Stomach smooth muscle (tissue), 2 donors: ENCODE measurements around the gene SH3TC2.

Experiments
- H3K27ac ChIP-seq: one replicate; pipeline ENCODE4 v1.7.0; 2013; ENCODE audit warnings: mild to moderate bottlenecking, low read length, inconsistent platforms
- H3K27me3 ChIP-seq, 2 donors: one replicate each; pipeline ENCODE4 v1.7.0; 2013; ENCODE audit warnings: low read length in 2 of 2; ENCODE audit not compliant: insufficient read depth in 2 of 2, control insufficient read depth in 1 of 2
- H3K36me3 ChIP-seq, 2 donors: one replicate each; pipeline ENCODE4 v1.7.0; 2013; ENCODE audit warnings: low read length in 2 of 2; ENCODE audit not compliant: control insufficient read depth in 2 of 2, insufficient read depth in 2 of 2
- H3K4me1 ChIP-seq: one replicate; pipeline ENCODE4 v1.7.0; 2013; ENCODE audit warnings: low read length; ENCODE audit not compliant: control insufficient read depth, insufficient read depth
- H3K4me3 ChIP-seq, 2 donors: one replicate each; pipeline ENCODE4 v1.7.0; 2013; ENCODE audit warnings: low read length in 2 of 2
- H3K9ac ChIP-seq, 2 donors: one replicate each; pipeline ENCODE4 v1.7.0; 2013; ENCODE audit warnings: low read length in 2 of 2, mild to moderate bottlenecking in 1 of 2
- H3K9me3 ChIP-seq, 2 donors: one replicate each; pipeline ENCODE4 v1.7.0; 2013; ENCODE audit warnings: low read length in 2 of 2; ENCODE audit not compliant: control insufficient read depth in 2 of 2
- donor health status: healthy.
- donor health status: Pancreatic carcinoma.

SH3TC2 gene

GRCh38 chr5:149002761-149003689, 59.8 kb downstream of the SH3TC2 start:
- Histone ChIP-seq H3K27me3 (no peaks in the 10 kb centered on the region), H3K4me1 (peaks cover 17% of the 10 kb centered on the region), H3K36me3 (no peaks in the 10 kb centered on the region), H3K9ac (no peak overlapping the region), H3K4me3 (no peak overlapping the region), H3K9me3 (no peaks in the 10 kb centered on the region), H3K27ac (no peak overlapping the region)

DNA sequence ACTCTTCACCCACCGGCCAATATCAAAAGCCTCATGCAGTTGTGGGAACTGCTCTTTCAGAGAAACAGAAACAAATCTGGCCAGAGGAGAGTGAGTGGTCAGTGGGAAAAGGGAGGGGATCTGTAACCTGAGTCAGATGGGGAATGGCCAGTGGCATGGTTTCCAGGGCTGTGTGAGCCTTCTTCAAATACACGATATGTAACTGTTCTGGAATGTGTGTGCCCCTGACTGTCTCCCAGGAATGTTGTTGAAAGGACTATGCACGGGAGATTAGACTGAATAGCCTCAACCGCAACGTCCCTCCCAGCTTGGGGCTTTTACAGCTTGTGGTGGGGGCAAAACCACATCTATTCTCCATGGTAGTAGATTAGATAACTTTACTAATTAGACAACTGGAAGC, 60.8 kb downstream of the SH3TC2 start:
- Histone ChIP-seq H3K27ac (no peak overlapping the region), H3K9ac (no peak overlapping the region), H3K27me3 (no peaks in the 10 kb centered on the region), H3K36me3 (no peaks in the 10 kb centered on the region), H3K9me3 (no peaks in the 10 kb centered on the region), H3K4me1 (peaks cover 17% of the 10 kb centered on the region), H3K4me3 (no peak overlapping the region)

DNA sequence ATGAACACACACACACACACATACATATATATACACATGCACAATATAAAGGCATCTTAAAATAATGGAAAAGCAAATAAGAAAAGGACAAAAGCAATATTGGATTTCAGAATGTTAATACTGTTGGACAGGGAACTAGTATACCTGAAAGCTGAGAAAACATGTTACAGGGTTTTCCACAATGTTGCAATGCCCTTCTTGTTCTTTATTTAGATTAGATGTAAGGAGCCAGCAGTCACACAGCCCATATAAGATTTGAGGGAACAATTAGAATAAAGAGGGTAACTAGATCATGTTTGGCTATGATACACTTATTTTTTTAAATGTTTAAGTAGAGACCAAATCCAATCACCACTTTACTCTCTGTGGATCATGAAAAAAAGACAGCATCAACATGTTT, 61.7 kb downstream of the SH3TC2 start:
- no peaks in the 10 kb centered on the region for H3K36me3 ChIP-seq
- no peak overlapping the region for H3K27ac ChIP-seq
- H3K4me1 ChIP-seq, result peaks cover 17% of the 10 kb centered on the region
- no peak overlapping the region for H3K9ac ChIP-seq
- H3K4me3 ChIP-seq, result no peak overlapping the region
- no peaks in the 10 kb centered on the region for H3K27me3 ChIP-seq
- H3K9me3 ChIP-seq, result no peaks in the 10 kb centered on the region

DNA sequence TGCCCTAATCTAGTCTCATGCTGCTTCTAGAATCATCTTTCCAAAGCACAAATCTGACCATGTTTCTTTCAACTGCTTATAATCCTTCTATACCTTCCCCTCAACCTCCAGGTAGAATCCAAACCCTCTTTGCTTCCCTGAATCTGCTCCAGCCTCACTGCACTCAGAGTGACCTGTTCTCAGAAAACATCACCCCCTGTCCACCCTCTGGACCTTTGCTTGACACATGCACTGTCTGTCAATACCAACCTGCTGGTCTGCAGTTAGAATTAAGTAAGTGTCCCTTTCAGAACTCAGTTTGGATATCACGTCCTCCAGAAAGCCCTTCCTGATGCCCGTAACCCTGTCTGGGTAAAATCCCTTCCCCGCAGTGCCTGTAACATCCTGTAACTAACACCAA, 63.1 kb downstream of the SH3TC2 start:
- peaks cover 9% of the 10 kb centered on the region for H3K4me1 ChIP-seq
- H3K27ac ChIP-seq, result no peak overlapping the region
- no peaks in the 10 kb centered on the region for H3K36me3 ChIP-seq
- no peak overlapping the region for H3K9ac ChIP-seq
- H3K4me3 ChIP-seq, result no peak overlapping the region
- H3K9me3 ChIP-seq, result no peaks in the 10 kb centered on the region
- no peaks in the 10 kb centered on the region for H3K27me3 ChIP-seq

GRCh38 chr5:148998174-148998797, 64.6 kb downstream of the SH3TC2 start:
- Histone ChIP-seq H3K9ac (no peak overlapping the region), H3K9me3 (no peaks in the 10 kb centered on the region), H3K4me1 (peaks cover 6% of the 10 kb centered on the region), H3K36me3 (no peaks in the 10 kb centered on the region), H3K27ac (no peak overlapping the region), H3K4me3 (no peak overlapping the region), H3K27me3 (no peaks in the 10 kb centered on the region)

DNA sequence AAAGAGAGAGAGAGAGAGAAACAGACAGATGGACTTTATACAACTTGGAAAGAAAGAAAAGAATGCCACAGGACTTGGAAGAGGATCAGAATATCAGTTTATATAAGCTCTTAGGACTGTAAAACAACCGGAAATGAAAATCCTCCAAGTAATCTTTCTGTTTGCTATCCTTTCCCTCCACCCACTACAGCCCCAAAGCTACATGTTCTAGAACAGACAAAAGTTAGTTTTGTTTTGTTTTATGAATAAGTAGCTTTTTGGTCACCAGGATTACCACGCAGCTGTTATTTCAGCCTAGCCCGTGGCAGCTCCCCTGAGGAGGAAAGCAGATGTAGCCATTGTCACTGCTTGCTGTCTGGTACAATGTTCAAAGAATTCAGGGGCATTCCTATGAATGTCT, 66.6 kb downstream of the SH3TC2 start:
- Histone ChIP-seq H3K27me3 (no peaks in the 10 kb centered on the region), H3K36me3 (no peaks in the 10 kb centered on the region), H3K27ac (no peak overlapping the region), H3K9ac (no peak overlapping the region), H3K4me3 (no peak overlapping the region), H3K9me3 (no peaks in the 10 kb centered on the region), H3K4me1 (no peaks in the 10 kb centered on the region)

DNA sequence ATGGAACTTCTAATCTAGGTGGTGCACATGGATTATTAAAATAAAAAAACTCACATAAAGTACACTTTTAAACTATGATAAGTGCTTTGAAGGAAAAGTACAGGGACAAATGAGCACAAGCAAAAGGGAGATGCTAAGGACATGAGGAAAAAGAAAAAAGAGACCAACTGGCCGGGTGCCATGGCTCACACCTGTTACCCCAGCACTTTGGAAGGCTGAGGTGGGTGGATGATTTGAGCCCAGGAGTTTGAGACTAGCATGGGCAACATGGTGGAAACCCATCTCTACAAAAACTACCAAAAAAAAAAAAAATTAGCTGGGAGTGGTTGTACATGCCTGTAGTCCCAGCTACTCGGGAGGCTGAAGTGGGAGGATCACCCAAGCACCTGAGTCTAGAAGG, 67.1 kb downstream of the SH3TC2 start:
- no peaks in the 10 kb centered on the region for H3K27me3 ChIP-seq
- H3K9ac ChIP-seq, result no peak overlapping the region
- no peaks in the 10 kb centered on the region for H3K9me3 ChIP-seq
- H3K36me3 ChIP-seq, result no peaks in the 10 kb centered on the region
- H3K4me3 ChIP-seq, result no peak overlapping the region
- no peaks in the 10 kb centered on the region for H3K4me1 ChIP-seq
- no peak overlapping the region for H3K27ac ChIP-seq

DNA sequence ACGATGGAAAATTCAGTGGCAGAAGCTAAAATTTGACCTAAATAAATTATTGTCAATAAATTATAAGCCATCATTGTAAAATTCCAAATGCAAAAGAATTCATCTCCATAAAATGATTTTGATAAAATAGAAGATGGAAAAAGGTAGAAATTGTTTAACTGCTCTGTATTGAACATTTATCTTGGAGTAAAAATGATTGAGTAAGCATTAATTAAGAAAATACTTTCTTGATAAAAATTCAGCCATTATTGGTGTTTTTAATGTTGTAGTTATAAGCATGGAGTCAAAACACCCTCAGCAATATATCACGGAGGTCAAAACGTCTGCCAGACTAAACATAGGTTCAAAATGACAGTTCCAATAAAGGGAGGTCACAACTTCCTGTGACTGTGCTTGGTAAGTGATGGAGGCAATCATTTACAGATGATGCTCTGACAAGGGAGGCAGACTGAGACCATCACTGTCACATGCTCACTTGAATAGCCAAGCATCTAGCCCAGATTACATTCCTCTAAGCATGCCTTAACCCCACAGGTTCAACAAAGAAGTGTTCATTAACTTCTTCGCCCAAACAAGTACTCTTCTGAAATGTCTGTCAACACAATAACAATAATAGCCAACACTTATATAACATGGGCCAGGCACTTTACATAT, 69.5 kb downstream of the SH3TC2 start:
- H3K36me3 ChIP-seq, result no peaks in the 10 kb centered on the region

DNA sequence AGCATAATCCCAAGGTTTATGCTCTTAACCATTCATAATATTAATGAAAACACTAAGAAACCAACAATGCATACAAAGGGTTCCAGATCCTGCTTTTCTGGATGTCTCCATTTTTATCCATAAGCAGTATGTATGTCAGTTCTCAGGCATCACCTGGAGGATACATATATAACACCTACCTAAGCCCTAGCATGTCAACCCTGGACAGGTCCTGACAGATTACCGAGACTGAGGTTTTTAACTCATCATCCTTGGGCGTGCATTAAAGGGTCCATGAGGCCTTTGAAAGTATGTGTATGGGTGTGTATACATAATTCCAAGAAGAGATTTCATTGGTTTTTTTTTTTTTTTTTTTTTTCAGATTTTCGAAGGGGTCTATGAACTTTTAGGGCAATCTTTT, 70.6 kb downstream of the SH3TC2 start:
- Histone ChIP-seq H3K27ac (no peak overlapping the region), H3K4me1 (no peaks in the 10 kb centered on the region), H3K27me3 (no peaks in the 10 kb centered on the region), H3K9me3 (no peaks in the 10 kb centered on the region), H3K9ac (no peak overlapping the region), H3K4me3 (no peak overlapping the region), H3K36me3 (no peaks in the 10 kb centered on the region)

More for the DNA sequence above, 69.5 kb downstream of the SH3TC2 start:
- H3K27me3 ChIP-seq, result no peaks in the 10 kb centered on the region
- no peaks in the 10 kb centered on the region for H3K9me3 ChIP-seq
- H3K4me3 ChIP-seq, result no peak overlapping the region
- H3K27ac ChIP-seq, result no peak overlapping the region
- H3K9ac ChIP-seq, result no peak overlapping the region
- no peaks in the 10 kb centered on the region for H3K4me1 ChIP-seq

DNA sequence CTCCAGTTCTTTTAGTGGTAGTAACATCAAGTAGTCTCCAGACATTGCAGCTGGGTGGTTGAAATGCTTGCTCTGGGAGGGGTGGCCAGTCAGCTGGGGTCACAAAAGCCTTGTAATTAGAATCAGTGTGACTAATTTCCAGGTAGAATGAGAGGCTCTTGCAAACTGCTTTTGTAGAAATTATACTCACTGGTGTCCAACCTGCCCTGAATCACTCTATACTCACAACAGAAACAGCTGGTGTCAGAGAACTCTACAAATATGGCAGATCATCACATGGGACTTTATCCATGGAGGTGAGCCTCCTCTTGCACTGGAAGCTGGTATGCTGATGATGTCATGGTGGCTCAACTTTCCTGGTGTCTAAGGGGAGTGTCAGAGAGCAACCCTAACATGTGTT, 71.3 kb downstream of the SH3TC2 start:
- no peaks in the 10 kb centered on the region for H3K9me3 ChIP-seq
- no peaks in the 10 kb centered on the region for H3K27me3 ChIP-seq
- H3K27ac ChIP-seq, result no peak overlapping the region
- H3K36me3 ChIP-seq, result no peaks in the 10 kb centered on the region
- no peak overlapping the region for H3K9ac ChIP-seq
- no peak overlapping the region for H3K4me3 ChIP-seq
- no peaks in the 10 kb centered on the region for H3K4me1 ChIP-seq
